Measurements from ENCODE around the gene PCLO.
A peak's percentile ranks its signal among the peaks of the same experiment; 100 is the strongest.

GRCh38 chr7:82816272-82816671 lies 346.4 kb downstream of the PCLO start:
- no peak for TF ChIP-seq POLR2A (IDR thresholded peaks at IDR 0.05)
- peak in 1 of 6 experiments; percentile 8 for TF ChIP-seq CTCF (IDR thresholded peaks at IDR 0.05)
